HG03196 (cell line): Measurements from ENCODE around the gene PTK7.

Experiments
- ATAC-seq: cut with Tn5 transposase; IDR thresholded peaks from one replicate; pipeline ENCODE4 v1.9.1; 2021; ENCODE audit not compliant: unreplicated experiment

Gene PTK7

GRCh38 chr6:43142101-43142500 lies 66.0 kb downstream of the PTK7 start:
- no peak for ATAC-seq

GRCh38 chr6:43143235-43144128 lies 67.4 kb downstream of the PTK7 start:
- no peak for ATAC-seq

DNA sequence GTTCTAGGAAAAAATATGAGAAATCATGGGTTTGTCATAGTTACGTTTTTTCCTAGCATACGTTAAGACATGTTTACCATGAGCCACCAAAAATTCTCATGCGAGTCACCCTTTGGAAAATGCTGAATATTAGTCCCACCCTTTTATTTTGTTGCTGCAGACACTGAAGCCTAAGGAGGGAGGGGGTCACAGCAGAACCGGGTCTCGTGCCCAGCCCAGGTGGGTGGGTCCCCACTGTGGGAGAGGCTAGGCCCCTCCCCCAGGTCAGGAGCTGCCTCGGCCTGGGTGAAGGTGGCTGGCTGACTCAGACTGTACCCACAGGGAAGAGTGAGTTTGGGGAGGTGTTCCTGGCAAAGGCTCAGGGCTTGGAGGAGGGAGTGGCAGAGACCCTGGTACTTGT lies 68.8 kb downstream of the PTK7 start:
- ATAC-seq, result no peak

DNA sequence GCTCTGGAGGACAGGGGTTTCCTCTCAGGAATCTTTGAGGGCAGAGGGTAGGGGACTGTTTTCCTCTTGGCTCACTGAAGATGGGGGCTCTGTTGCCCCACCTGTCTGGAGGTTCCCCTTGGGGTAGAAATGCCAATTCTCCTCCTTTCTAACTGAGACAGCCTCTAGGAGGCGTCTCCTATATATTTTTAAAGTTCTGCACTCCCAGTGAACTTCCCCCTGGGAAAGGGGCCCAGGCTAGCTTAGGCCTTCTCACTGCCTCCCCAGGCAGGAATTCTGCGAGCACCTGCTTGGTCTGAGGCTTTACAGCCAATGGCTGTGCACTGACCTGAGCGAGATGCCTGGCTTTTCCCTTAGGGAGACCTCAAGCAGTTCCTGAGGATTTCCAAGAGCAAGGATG lies 70.1 kb downstream of the PTK7 start:
- ATAC-seq, result no peak

DNA sequence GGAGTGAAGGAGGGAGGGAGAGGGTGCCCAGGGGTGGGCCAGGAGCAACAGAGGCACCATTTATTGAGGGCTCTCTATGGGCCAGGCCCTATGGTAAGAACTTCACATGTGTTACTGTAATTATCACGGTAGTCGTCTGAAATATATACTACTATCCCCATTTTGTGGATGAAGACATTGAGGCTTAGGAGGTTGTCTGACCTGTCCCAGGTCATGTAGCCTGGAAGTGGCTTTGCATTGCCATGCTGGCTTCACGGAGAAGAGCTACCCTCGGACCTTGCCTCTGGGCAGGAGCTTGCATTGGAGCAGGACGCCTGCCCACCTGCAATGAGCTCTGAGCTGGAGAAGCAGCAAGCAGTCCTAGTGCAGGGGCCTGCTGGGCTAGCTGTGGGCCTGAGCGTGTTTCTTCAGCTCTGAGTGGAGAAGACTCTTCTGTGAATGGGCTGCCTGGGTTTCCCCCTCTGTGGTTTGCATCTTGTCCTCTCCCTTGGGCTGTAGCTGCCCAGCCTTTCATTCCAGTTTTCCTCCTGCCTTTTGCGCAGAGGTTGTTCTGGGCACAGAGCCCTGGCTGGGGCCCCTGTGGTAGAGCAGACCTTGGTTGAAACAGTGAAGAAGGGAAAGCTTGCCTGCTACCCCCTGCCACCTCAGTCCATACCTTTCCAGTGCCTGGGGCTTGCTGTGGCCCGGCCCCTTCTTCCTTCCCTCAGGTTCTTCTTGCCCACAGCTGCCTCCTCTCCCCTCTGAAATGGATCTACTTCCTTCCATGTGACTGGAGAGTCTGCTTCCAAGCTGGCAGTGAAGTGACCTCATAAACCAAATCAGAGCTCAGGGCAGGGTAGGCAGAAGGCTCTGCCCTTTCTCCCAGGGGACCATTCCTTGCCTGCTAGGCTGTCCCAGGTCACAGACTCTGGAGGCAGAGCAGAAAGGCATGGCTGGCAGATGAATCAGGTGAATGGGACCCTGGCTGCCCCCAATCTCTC lies 70.9 kb downstream of the PTK7 start:
- ATAC-seq, result no peak

DNA sequence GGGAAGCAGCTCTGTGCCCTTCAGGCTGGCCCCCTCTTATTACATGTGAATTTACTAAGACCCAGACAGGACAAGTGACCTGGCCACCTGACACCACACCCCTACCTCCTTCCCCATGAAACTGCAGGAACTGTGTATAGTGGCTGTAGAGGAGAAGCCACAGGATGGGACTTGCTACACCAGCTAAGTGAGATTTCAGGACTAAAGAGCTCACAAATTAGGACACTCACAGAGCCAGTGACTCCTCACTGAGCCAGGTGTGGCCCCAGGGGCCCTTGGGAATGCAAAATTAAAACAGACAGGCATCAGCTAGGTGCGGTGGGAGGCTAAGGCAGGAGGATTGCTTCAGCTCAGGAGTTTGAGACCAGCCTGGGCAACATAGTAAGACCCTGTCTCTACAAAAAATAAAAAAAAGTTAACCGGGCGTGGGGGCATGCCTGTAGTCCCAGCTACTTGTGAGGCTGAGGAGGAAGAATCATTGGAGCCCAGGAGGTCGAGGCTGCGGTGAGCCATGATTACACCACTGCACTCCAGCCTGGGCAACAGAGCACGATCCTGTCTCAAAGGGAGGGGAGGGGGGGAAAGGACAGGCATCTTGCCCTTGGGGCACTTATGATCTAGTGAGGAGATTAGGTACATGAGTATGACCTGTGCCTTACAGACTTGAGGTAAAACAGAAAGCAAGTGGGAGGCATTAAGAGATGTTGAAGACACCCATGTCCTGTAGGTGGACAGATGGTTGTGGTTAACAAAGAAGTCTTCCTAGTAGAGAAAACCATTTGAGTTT lies 71.8 kb downstream of the PTK7 start:
- no peak for ATAC-seq

GRCh38 chr6:43149265-43149664 lies 73.2 kb downstream of the PTK7 start:
- no peak for ATAC-seq

GRCh38 chr6:43150051-43150751 lies 74.1 kb downstream of the PTK7 start:
- no peak for ATAC-seq

GRCh38 chr6:43159599-43159998 lies 83.5 kb downstream of the PTK7 start:
- ATAC-seq, result no peak

GRCh38 chr6:43163899-43164298 lies 87.8 kb downstream of the PTK7 start:
- ATAC-seq, result no peak

DNA sequence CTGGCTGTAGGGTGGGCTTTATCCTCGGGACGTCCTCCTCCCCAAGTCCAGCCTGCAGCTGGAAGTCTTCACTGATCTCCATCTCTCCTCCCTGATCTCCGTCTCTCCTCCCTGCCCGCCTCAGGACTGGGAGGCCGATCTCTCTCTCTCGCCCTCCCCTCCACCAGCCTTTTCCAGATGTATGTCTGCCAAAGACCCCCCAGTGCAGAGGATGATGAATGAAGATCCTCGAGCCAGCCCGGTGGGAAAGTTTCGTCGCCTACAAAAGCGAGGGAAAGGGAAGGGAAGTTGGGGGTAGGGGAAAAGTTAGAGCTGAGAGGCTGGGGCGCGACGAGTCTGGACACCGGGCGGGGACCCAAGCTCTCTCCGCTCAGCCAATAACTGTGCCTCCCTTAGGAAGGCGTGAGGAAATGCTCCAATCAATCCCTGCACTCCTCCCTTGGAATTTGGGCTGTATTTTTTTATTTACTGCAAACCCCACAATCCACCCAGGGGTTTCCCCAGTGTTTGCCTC lies 94.4 kb downstream of the PTK7 start:
- no peak for ATAC-seq

DNA sequence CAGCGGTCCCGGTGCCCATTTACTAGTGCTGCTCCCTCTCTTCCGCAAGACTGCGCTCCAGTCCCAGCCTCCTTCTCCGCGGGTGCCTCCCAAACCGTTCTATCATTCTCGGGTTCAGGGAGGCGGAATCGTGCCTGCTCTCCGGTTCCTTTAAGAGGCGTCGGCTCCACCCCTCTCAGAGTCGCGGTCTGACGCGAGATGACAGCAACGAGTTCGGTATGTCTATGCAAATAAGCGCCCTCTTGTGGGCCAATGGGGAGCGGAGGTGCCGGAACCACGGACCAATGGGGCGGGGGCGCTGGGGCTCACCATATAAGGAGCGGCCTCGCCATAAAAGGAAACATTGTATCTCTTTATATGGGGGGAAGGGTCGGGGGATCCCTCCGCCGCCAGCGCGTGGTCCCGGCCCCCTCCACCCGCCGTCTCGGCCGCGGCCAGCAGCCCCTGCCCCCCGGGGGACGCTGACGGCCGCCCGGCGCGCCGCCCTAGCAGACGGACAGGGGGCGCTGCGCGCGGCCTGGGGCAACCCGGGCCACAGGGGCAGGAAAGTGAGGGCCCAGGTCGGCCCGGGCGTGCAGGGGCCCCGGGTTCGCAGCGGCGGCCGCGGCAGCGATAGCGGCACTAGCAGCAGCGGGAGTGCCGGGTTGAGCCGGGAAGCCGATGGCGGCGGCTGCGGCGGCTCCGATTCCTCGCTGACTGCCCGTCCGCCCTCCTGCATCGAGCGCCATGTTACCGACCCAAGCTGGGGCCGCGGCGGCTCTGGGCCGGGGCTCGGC lies 95.0 kb downstream of the PTK7 start, which contains the start of gene SRF:
SRF (plus strand) TSS at position 339 of the 776 bp plus-strand sequence; CDS start at position 727, 388 bp downstream.
- ATAC-seq, result peak; percentile 50

DNA sequence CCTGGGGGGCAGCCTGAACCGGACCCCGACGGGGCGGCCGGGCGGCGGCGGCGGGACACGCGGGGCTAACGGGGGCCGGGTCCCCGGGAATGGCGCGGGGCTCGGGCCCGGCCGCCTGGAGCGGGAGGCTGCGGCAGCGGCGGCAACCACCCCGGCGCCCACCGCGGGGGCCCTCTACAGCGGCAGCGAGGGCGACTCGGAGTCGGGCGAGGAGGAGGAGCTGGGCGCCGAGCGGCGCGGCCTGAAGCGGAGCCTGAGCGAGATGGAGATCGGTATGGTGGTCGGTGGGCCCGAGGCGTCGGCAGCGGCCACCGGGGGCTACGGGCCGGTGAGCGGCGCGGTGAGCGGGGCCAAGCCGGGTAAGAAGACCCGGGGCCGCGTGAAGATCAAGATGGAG lies 95.6 kb downstream of the PTK7 start:
- ATAC-seq, result no peak

DNA sequence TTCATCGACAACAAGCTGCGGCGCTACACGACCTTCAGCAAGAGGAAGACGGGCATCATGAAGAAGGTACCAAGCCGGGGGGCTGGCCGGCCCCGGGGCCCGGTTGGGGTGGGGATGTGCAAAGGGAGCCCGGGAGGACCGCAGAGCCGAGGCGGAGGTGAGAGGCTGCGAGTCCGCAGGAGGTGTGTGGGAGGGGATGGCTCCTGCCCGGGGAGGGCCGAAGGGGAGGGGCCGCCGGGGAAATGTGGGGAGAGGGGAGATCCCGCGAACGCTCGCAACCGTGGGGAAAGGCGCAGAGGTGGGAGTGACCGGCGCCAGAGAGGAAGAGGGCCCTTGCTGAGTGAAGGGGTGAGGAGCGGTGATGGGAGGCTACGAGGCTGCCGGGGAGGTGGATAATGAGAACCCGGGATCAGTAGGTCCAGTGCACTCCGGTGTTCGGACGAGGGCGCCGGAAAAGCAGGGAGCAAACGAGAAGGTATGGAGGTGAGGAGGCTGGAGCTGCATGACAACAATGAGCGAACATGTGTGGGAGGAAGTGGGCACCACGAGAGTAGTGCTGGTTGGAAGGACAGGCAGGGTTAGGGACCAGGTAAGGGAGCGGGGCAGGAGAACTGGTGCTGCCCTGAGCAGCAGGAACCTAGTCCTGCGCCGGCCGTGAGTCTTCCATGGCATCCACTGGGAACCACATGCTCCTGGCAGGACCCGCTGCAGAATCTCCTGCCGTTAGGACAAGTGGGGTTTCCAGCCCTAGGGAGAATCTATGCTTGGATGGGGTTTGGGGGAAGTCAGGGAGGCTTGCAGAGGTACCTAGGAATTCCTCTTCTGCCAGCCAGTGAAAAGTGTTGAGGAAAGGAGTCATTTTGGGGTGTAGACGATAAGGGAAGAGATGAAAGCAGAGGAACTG lies 96.2 kb downstream of the PTK7 start:
- no peak for ATAC-seq

DNA sequence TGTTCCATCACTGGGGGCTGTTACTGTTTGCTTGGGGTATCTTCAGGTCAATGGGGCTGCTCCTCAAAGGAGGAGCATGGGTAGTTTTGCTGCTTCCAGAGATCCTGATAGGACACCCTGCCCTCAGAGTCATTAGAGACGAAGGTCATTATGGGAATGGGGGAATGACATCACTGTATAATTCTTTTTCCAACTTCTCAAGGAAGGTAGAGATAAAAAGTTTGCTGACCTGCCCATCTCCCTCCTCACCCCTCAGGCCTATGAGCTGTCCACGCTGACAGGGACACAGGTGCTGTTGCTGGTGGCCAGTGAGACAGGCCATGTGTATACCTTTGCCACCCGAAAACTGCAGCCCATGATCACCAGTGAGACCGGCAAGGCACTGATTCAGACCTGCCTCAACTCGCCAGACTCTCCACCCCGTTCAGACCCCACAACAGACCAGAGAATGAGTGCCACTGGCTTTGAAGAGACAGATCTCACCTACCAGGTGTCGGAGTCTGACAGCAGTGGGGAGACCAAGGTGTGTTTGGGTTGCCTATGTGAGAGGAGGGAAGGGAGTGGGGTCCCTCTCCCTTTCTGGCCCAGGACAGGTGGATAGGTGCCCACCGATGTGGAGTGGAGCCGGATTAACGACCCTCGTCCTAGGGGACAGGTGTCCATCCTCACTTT lies 97.6 kb downstream of the PTK7 start:
- no peak for ATAC-seq

DNA sequence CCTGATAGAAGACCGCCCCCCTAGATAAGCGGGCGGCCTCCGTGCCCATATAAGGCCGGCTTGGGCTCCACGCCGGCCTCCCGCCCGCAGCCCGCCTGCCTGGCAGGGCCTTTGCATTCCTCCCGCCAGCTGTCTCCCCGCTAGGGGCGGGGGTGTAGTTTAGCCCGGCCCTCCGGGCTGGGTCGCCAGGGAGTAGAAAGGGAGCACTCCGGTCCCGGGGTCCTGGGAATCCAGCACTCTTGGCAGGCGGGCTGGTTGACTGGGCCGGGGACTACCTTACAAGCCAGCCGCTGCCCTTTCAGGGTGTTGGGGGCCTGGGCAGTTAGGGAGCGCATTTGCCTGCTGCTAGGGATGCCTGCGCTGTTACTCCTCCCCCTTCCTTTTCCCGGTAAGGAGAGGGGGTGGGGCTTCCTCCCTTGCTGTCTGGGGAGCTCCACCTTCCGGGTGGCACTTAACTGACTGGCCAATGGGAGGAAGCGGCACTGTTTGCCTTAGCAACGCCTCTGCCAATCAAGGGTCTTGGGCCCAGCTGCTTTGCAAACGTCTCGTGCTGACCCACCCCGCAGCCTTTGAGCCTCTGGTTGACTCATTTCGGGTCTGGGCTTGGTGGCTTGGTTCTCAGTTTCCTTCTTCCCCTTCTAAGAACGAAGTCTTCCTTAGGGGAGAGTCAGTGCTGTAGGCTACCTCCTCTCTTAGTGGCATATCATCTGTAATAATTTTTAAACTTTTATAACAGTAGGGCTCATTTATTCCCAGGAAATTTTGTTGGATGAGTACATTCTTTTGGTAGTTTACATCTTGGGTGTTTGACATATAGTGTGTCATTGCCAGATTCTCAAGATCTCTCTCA lies 98.4 kb downstream of the PTK7 start:
- peak; percentile 64 for ATAC-seq
